WI38 (cell line): Measurements from ENCODE around the gene MAN1C1.

Experiments used
- H3K4me3 ChIP-seq: 2 replicates; pipeline ENCODE4 v1.5.1; 2011; ENCODE audit warnings: low read depth, mild to moderate bottlenecking, control low read depth, low read length
- CTCF ChIP-seq: IDR thresholded peaks from 2 replicates; pipeline ENCODE4 v1.5.1; 2012; ENCODE audit warnings: low read depth, mild to moderate bottlenecking, control low read depth, low read length

Gene MAN1C1

GRCh38 chr1:25706146-25707089, 89.8 kb downstream of the MAN1C1 start:
- no peak for TF ChIP-seq CTCF

GRCh38 chr1:25707280-25708016, 90.9 kb downstream of the MAN1C1 start:
- no peak for TF ChIP-seq CTCF
- H3K4me3 ChIP-seq, result peak overlapping the region; percentile 15; the same call in 1 of the 2 replicates

More at GRCh38 chr1:25706146-25707089, 89.8 kb downstream of the MAN1C1 start:
- no peak overlapping the region for H3K4me3 ChIP-seq

- no peak overlapping the region for H3K4me3 ChIP-seq
- TF ChIP-seq CTCF, result no peak
Observed at GRCh38 chr1:25710583-25711347, 94.2 kb downstream of the MAN1C1 start.

- no peak for TF ChIP-seq CTCF
- H3K4me3 ChIP-seq, result no peak overlapping the region
Observed at GRCh38 chr1:25711555-25712298, 95.1 kb downstream of the MAN1C1 start.

- TF ChIP-seq CTCF, result no peak
- no peak overlapping the region for H3K4me3 ChIP-seq
Observed at GRCh38 chr1:25712299-25712970, 95.8 kb downstream of the MAN1C1 start.

GRCh38 chr1:25713961-25714360, 97.4 kb downstream of the MAN1C1 start:
- TF ChIP-seq CTCF, result no peak
- H3K4me3 ChIP-seq, result no peak overlapping the region
